HCT116 (cell line): ENCODE results near the gene ZNF678. TPM values are rescaled to one million over a fixed set of nuclear protein-coding genes. Genes with fewer than 3 reads are reported as not detected.
"Not testable (repeated sequence)": the region's sequence is repeated elsewhere in the genome, so short reads cannot be mapped to it uniquely, and the experiment has no call there.

Experiments
- ATAC-seq: fragments of 200-7000 bp; cut with Tn5 transposase; 2 replicates; pipeline ENCODE4 v1.9.1; 2020; ENCODE audit warnings: mild to moderate bottlenecking, moderate library complexity
- BruUV-seq: library from RNA; stranded (reverse); fragments of 400-500 nt; replicated peaks from 2 replicates; lab custom pipeline; 2021; lab: Mats Ljungman, UMichigan
- CTCF ChIA-PET: fragments of 300-600 bp; sonication (Branson Sonifier 250); formaldehyde crosslinking; loops from one replicate; lab custom pipeline; 2021; ENCODE audit warnings: antibody characterized with exemption; lab: Charles Lee
- POLR2A ChIA-PET: fragments of 300-600, 350-600 bp; sonication (Branson Sonifier 250); formaldehyde crosslinking; loops from one replicate; lab custom pipeline; 2021; ENCODE audit warnings: antibody characterized with exemption; lab: Charles Lee
- RAD21 ChIA-PET, 2 experiments: fragments of 300-600 bp; sonication (Branson Sonifier 250); formaldehyde crosslinking; loops; one replicate each; lab custom pipeline; 2023; ENCODE audit warnings: low total read pairs in 2 of 2; ENCODE audit not compliant: uncharacterized antibody in 2 of 2, unreplicated experiment in 2 of 2, low non-redundant PET in 1 of 2; lab: Charles Lee
- DNase-seq: peaks from one replicate; pipeline ENCODE4 v3.0.0-alpha.2; 2010; ENCODE audit warnings: low read depth, low spot score
- H2AFZ ChIP-seq: fragments of 200-600 bp; shearing (Covaris generic), sonication (generic); 2 replicates; pipeline ENCODE4 v1.6.1; 2017; ENCODE audit warnings: low read depth, mixed run types, mixed read lengths, antibody characterized with exemption, low read length; ENCODE audit not compliant: poor library complexity, severe bottlenecking
- H3K27ac ChIP-seq: 2 replicates; pipeline ENCODE4 v1.5.1; 2012; ENCODE audit warnings: low read depth, low read length
- H3K27me3 ChIP-seq: fragments of 200-600 bp; sonication (generic); 2 replicates; pipeline ENCODE4 v1.6.1; 2016; ENCODE audit warnings: mixed run types, low read length, mixed read lengths; ENCODE audit not compliant: insufficient read depth
- H3K36me3 ChIP-seq, 2 experiments: fragments of 200-500 bp in 1 of 2; fragments of 200-600 bp in 1 of 2; sonication (Bioruptor generic) in 1 of 2; sonication (generic) in 1 of 2; 2 replicates each; pipeline versions ENCODE4 v1.5.1 to v1.6.1; 2014 to 2016; ENCODE audit warnings: low read length in 2 of 2, inconsistent platforms in 1 of 2, mixed read lengths in 1 of 2, mixed run types in 1 of 2; ENCODE audit not compliant: insufficient read depth in 2 of 2, control insufficient read depth in 1 of 2
- H3K4me1 ChIP-seq, 2 experiments: fragments of 200-600 bp in 1 of 2; sonication (generic) in 1 of 2; 2 replicates each; pipeline versions ENCODE4 v1.5.1 to v1.6.1; 2012 to 2017; ENCODE audit warnings: low read length in 2 of 2, inconsistent platforms in 1 of 2, mild to moderate bottlenecking in 1 of 2, mixed read lengths in 1 of 2, mixed run types in 1 of 2, moderate library complexity in 1 of 2; ENCODE audit not compliant: insufficient read depth in 2 of 2, control insufficient read depth in 1 of 2
- H3K4me2 ChIP-seq: fragments of 200-600 bp; sonication (generic); 2 replicates; pipeline ENCODE4 v1.6.1; 2017; ENCODE audit warnings: mixed run types, low read length, mixed read lengths
- H3K4me3 ChIP-seq, 2 experiments: fragments of 200-600 bp in 1 of 2; sonication (generic) in 1 of 2; replicated peaks in 1 of 2; 2 replicates each; pipeline ENCODE4 v1.5.1; 2011 to 2016; ENCODE audit warnings: low read length in 2 of 2, control low read depth in 1 of 2, low read depth in 1 of 2, mild to moderate bottlenecking in 1 of 2, mixed read lengths in 1 of 2, mixed run types in 1 of 2
- H3K79me2 ChIP-seq: fragments of 200-600 bp; sonication (generic); 2 replicates; pipeline ENCODE4 v1.6.1; 2017; ENCODE audit warnings: mild to moderate bottlenecking, mixed run types, low read length, moderate library complexity, mixed read lengths; ENCODE audit not compliant: insufficient read depth
- H3K9ac ChIP-seq: fragments of 200-600 bp; sonication (generic); 2 replicates; pipeline ENCODE4 v1.6.1; 2016; ENCODE audit warnings: low read length, mixed read lengths
- H3K9me2 ChIP-seq: fragments of 200-600 bp; sonication (generic), shearing (Covaris generic); 2 replicates; pipeline ENCODE4 v1.6.1; 2017; ENCODE audit warnings: mixed run types, mild to moderate bottlenecking, moderate library complexity; ENCODE audit not compliant: insufficient read depth
- H3K9me3 ChIP-seq, 2 experiments: fragments of 200-500 bp in 1 of 2; fragments of 200-600 bp in 1 of 2; sonication (Bioruptor generic) in 1 of 2; sonication (generic) in 1 of 2; 2 replicates each; pipeline ENCODE4 v1.6.1; 2014 to 2017; ENCODE audit warnings: low read length in 2 of 2, mixed read lengths in 2 of 2, inconsistent platforms in 1 of 2, low read depth in 1 of 2, mild to moderate bottlenecking in 1 of 2, mixed run types in 1 of 2, moderate library complexity in 1 of 2; ENCODE audit not compliant: control insufficient read depth in 1 of 2, insufficient read depth in 1 of 2
- H4K20me1 ChIP-seq: fragments of 200-600 bp; sonication (generic), shearing (Covaris generic); 2 replicates; pipeline ENCODE4 v1.6.1; 2017; ENCODE audit warnings: mixed run types, mild to moderate bottlenecking, moderate library complexity; ENCODE audit not compliant: insufficient read depth
- CBX3 ChIP-seq: IDR thresholded peaks from 2 replicates; pipeline ENCODE4 v1.6.1; 2012; ENCODE audit warnings: low read depth
- EGR1 ChIP-seq: IDR thresholded peaks from 2 replicates; pipeline ENCODE4 v1.6.1; 2012; ENCODE audit warnings: low read depth
- JUND ChIP-seq: IDR thresholded peaks from 2 replicates; pipeline ENCODE4 v1.6.1; 2012
- POLR2A ChIP-seq: IDR thresholded peaks from 2 replicates; pipeline ENCODE4 v1.7.0; 2011; ENCODE audit warnings: borderline replicate concordance; ENCODE audit not compliant: insufficient read depth, insufficient read length; ENCODE audit errors: extremely low read depth
- POLR2AphosphoS5 ChIP-seq: IDR thresholded peaks from 2 replicates; pipeline ENCODE4 v1.6.1; 2011; ENCODE audit warnings: mild to moderate bottlenecking, low read depth, low read length, moderate library complexity
- REST ChIP-seq: IDR thresholded peaks from 2 replicates; pipeline ENCODE4 v1.6.1; 2012; ENCODE audit warnings: low read depth
- SP1 ChIP-seq: IDR thresholded peaks from 2 replicates; pipeline ENCODE4 v1.6.1; 2012; ENCODE audit warnings: low read depth
- ZNF274 ChIP-seq: fragments of 200-500 bp; sonication (Bioruptor generic); IDR thresholded peaks from 2 replicates; pipeline ENCODE4 v1.6.1; 2014; ENCODE audit warnings: mild to moderate bottlenecking, low read depth, low read length, inconsistent platforms
- intact Hi-C: fragments of 100-400 bp; cut with micrococcal nuclease; formaldehyde crosslinking; loops from 2 replicates; pipeline ENCODE4 v1.10.0; 2022
- total RNA-seq: library from RNA; stranded (reverse); gene quantifications from one replicate; pipeline ENCODE4 v1.2.1, GENCODE V29; 2021; ENCODE audit not compliant: unreplicated experiment
- TF ChIP-seq, protein P1 (sequence below), 3 experiments: fragments of 200-600 bp in 1 of 3; sonication (generic) in 1 of 3; IDR thresholded peaks in 2 of 3; conservative IDR thresholded peaks in 1 of 3; 2 replicates each; pipeline ENCODE4 v1.5.1; 2012 to 2017; ENCODE audit warnings: low read depth in 2 of 3, low read length in 2 of 3, antibody characterized with exemption in 1 of 3, borderline replicate concordance in 1 of 3, control low read depth in 1 of 3, mild to moderate bottlenecking in 1 of 3, mixed read lengths in 1 of 3, mixed run types in 1 of 3, moderate library complexity in 1 of 3; ENCODE audit not compliant: insufficient read depth in 1 of 3
- TF ChIP-seq, protein P2 (sequence below): IDR thresholded peaks from 2 replicates; pipeline ENCODE4 v1.6.1; 2012

ZNF678 gene
- total RNA-seq, 1 experiment from 2014 or later, result 6.1 TPM

DNA sequence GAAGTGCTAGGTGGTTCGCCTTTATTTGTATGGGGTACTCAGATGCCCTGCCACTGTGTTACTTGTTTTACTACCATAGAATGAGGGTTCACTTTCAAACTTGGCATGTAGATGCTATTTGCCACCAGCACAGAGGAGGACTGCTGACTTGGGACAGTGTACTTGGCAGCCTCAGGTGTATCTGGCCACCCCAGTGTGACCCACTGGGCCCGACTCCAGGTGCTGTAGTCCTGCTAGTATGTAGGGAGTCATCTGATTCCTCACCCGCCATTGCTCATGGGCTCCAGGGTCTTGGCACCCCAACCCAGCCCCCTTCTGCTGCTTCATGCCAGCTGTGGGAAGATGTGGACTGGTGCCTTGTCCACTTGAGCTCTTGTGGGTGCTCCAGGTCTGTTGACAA, 40.0 kb downstream of the ZNF678 start (continued):
- TF ChIP-seq POLR2AphosphoS5 (no peak), JUND (no peak), ZNF274 (no peak), CBX3 (no peak), SP1 (no peak)

GRCh38 chr1:227604446-227604845, 41.1 kb downstream of the ZNF678 start:
- ChIA-PET RAD21 (no interaction called here), CTCF (no interaction called here), POLR2A (no interaction called here)
- Histone ChIP-seq H3K27me3 (no peaks in the 10 kb centered on the region), H3K4me2 (no peak overlapping the region), H4K20me1 (no peaks in the 10 kb centered on the region), H3K9me2 (no peaks in the 10 kb centered on the region), H3K36me3 (no peaks in the 10 kb centered on the region), H3K9ac (no peak overlapping the region), H3K4me3 (no peak overlapping the region), H3K9me3 (peaks cover 6 to 14% of the 10 kb centered on the region in 2 experiments; a peak in 3 of 4 replicates)
- DNase-seq, result no peak
- TF ChIP-seq EGR1 (no peak), REST (no peak), POLR2A (no peak)
- TF ChIP-seq, protein P1, sequence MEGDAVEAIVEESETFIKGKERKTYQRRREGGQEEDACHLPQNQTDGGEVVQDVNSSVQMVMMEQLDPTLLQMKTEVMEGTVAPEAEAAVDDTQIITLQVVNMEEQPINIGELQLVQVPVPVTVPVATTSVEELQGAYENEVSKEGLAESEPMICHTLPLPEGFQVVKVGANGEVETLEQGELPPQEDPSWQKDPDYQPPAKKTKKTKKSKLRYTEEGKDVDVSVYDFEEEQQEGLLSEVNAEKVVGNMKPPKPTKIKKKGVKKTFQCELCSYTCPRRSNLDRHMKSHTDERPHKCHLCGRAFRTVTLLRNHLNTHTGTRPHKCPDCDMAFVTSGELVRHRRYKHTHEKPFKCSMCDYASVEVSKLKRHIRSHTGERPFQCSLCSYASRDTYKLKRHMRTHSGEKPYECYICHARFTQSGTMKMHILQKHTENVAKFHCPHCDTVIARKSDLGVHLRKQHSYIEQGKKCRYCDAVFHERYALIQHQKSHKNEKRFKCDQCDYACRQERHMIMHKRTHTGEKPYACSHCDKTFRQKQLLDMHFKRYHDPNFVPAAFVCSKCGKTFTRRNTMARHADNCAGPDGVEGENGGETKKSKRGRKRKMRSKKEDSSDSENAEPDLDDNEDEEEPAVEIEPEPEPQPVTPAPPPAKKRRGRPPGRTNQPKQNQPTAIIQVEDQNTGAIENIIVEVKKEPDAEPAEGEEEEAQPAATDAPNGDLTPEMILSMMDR (IDR thresholded peaks at IDR 0.05 in 2 of 3, conservative IDR thresholded peaks at IDR 0.05 in 1 of 3; ENCODE audit: borderline replicate concordance in 1 of 3, insufficient read depth in 1 of 3, low read depth in 2 of 3, low read length in 2 of 3), result no peak
- TF ChIP-seq, protein P2, sequence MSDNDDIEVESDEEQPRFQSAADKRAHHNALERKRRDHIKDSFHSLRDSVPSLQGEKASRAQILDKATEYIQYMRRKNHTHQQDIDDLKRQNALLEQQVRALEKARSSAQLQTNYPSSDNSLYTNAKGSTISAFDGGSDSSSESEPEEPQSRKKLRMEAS, result no peak
- TF ChIP-seq, all 23 proteins: peak for 0
- Histone ChIP-seq H2AFZ (no peak overlapping the region), H3K79me2 (peaks cover 15% of the 10 kb centered on the region), H3K4me1 (no peaks in the 10 kb centered on the region), H3K27ac (no peak overlapping the region)
- no TSS peak for BruUV-seq
- no peak for ATAC-seq
- intact Hi-C loops, result no loop called here

DNA sequence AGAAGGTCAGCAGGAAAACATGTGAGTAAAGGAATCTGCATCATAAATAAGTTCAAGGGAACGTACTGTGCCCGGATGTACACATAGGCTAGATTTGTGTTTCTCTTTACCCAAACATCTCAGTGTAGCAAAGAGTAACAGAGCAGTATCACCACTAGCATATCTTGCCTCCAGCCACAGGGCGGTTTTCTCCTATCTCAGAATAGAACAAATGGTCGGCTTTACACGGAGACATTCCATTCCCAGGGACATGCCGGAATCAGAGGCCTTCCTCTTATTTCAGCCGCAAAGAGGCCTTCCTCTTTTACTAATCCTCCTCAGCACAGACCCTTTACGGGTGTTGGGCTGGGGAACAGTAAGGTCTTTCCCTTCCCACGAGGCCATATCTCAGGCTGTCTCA, 42.9 kb downstream of the ZNF678 start:
- BruUV-seq, DNase-seq, RAD21 ChIA-PET, ATAC-seq, H3K9ac ChIP-seq, H2AFZ ChIP-seq, H3K9me2 ChIP-seq, H3K4me1 ChIP-seq, CTCF ChIA-PET, H3K4me2 ChIP-seq, intact Hi-C loops, H4K20me1 ChIP-seq, H3K4me3 ChIP-seq, H3K36me3 ChIP-seq, POLR2A ChIA-PET, H3K27ac ChIP-seq, H3K27me3 ChIP-seq: not testable (repeated sequence)
- peaks cover 4 to 11% of the 10 kb centered on the region in 2 experiments; a peak in 3 of 4 replicates for H3K9me3 ChIP-seq
- H3K79me2 ChIP-seq, result peaks cover 15% of the 10 kb centered on the region
